RCC 7860 (cell line): ENCODE data around the gene TMEM69.
"Not testable (repeated sequence)": the region's sequence is repeated elsewhere in the genome, so short reads cannot be mapped to it uniquely, and the experiment has no call there.

Source experiments
- DNase-seq: peaks from one replicate; pipeline ENCODE4 v3.0.0-alpha.2; 2015; ENCODE audit warnings: low spot score
- FAIRE-seq: peaks from 2 replicates; lab custom pipeline; 2012; peaks lifted over from hg19 to GRCh38; lab: Jason Lieb, UNC

TMEM69 gene

DNA sequence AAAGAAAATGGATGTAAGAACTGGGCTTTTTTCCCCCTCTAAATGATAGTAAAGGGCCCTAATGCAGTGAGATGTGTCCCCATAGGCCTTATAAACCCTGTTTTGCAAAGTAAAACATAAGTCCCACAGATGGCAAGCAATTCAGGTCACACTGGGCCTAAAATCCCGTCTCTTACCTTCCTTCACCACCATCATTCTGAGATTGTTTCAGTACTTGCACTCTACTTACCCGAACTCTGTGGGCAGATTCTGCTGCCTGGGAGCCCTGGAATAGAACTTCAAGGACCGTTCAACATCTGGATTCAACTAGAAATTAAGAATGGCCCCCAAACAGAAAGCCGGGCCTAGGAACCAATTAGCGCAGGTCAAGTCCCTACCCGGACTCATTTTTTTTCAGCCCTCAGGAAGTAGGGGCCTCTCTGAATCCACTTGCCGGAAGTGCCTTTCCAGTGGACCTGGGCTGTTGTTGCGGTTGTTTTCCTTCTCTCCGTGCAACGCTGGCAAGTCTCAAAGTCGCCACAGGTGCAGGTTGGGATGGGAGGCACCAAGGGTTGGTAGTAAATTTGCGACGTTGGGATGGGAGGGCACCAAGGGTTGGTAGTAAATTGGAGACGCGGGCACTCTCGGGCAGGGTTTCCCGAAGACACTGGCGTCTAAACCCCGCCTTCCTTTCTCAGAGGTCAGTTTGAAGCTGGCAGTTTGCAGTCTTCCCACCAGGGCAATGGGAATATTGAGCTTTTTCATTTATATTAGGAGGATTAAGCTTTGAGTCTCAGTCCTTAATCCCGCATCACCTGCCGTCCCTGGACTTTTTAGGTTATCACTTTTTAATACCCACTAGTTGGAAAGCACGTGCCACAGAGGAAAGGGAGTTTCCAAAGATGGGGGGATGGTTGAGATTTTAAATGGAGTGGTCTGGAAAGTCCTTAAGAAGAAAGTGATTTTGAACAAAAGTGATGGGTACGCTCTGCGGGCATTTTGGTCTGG, at the start of gene TMEM69:
Gene TMEM69 (plus strand): TSS at position 428 of the 987 bp plus-strand sequence. CDS start 2,888 bp downstream, outside the sequence.
- DNase-seq (peak; percentile 80), FAIRE-seq (no peak)

GRCh38 chr1:45640293-45640692, 47.7 kb upstream of the TMEM69 start:
- FAIRE-seq (no peak), DNase-seq (no peak)

DNA sequence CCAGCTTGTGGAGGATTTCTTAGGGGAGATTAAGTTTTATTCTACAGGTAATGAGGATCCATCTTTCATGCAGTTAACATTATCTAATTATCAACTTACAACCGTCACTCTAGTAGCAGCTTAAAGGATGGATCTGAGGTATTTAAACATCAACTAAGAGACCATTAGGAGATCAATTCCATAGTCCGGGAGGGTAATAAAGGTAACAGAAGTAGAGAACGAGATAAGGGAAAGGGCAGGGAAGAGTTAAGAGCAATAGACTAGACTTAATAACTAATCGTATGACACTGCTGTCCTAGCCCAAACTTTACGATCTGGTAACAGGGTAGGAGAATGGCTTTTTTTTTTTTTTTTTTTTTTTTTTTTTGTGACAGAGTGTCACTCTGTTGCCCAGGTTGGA, 44.7 kb upstream of the TMEM69 start:
- DNase-seq: no peak
- FAIRE-seq: no peak

- DNase-seq (no peak), FAIRE-seq (no peak)
Observed at GRCh38 chr1:45643978-45644377, 44.0 kb upstream of the TMEM69 start.

DNA sequence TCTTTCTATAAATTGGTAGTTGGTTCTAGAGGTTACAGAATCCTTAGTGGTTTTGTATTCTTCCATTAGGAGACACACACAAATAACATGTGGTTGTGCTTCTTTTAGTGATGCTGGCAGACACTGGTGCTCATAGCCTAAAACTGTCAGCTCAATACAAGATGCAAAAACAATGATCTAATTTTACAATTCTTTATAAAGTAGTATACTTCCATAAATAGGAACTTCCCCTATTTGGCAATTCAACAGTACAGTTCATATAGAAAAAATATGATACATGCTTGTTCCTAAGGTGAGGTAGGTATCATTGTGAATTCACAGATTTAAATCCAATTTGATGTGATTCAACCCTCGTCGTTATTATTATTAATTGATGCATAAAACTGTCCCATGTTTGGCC, 43.3 kb upstream of the TMEM69 start:
- FAIRE-seq: no peak
- no peak for DNase-seq

GRCh38 chr1:45647248-45648021, 40.5 kb upstream of the TMEM69 start:
- DNase-seq: no peak

GRCh38 chr1:45654540-45655280, 33.3 kb upstream of the TMEM69 start:
- DNase-seq (no peak), FAIRE-seq (no peak)

More at GRCh38 chr1:45647248-45648021, 40.5 kb upstream of the TMEM69 start:
- FAIRE-seq: no peak

- FAIRE-seq: no peak
- DNase-seq: no peak
Observed at GRCh38 chr1:45656573-45657226, 31.3 kb upstream of the TMEM69 start.

DNA sequence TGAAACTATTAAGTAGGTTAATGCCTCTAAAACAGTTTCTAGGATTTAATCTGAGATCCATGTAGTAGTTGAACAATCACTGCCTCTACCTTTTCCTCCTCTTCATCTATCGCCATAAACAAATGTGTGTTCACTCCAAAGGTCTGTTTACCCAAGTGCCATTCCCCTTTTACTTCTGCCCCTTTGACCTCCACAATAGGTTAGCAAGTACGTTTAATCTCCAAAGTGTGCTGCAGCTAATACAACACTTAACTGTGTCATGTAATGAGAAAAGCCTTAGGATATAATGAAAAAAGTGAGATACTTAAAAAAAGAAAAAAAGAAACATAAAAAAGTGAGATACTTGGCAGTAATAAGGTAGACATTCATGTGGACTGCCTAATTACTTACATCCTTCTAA, 29.8 kb upstream of the TMEM69 start:
- DNase-seq (no peak), FAIRE-seq (no peak)

GRCh38 chr1:45659222-45659621, 28.8 kb upstream of the TMEM69 start:
- FAIRE-seq: no peak
- DNase-seq: no peak

- no peak for DNase-seq
- no peak for FAIRE-seq
Observed at GRCh38 chr1:45660336-45660735, 27.6 kb upstream of the TMEM69 start.

- FAIRE-seq (no peak), DNase-seq (no peak)
Observed at GRCh38 chr1:45666836-45667235, 21.1 kb upstream of the TMEM69 start.

- no peak for DNase-seq
- FAIRE-seq: no peak
Observed at GRCh38 chr1:45667321-45668111, 20.5 kb upstream of the TMEM69 start.

DNA sequence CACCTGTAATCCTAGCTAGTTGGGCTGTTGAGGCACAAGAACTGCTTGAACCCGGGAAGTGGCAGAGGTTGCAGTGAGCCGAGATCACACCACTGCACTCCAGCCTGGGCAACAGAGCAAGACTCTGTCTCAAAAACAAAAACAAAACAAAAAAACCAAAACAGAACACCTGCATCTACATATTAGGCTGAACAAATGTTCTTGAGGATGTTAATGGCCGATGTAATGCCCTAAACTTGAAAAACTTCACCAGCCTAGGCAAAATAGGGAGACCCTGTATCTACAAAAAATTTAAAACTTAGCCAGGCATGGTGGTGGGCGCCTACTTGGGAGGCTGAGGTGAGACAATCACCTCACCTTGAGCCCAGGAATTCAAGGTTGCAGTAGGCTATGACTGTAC, 19.5 kb upstream of the TMEM69 start:
- no peak for FAIRE-seq
- DNase-seq: no peak

- no peak for FAIRE-seq
- no peak for DNase-seq
Observed at GRCh38 chr1:45669379-45669778, 18.6 kb upstream of the TMEM69 start.

DNA sequence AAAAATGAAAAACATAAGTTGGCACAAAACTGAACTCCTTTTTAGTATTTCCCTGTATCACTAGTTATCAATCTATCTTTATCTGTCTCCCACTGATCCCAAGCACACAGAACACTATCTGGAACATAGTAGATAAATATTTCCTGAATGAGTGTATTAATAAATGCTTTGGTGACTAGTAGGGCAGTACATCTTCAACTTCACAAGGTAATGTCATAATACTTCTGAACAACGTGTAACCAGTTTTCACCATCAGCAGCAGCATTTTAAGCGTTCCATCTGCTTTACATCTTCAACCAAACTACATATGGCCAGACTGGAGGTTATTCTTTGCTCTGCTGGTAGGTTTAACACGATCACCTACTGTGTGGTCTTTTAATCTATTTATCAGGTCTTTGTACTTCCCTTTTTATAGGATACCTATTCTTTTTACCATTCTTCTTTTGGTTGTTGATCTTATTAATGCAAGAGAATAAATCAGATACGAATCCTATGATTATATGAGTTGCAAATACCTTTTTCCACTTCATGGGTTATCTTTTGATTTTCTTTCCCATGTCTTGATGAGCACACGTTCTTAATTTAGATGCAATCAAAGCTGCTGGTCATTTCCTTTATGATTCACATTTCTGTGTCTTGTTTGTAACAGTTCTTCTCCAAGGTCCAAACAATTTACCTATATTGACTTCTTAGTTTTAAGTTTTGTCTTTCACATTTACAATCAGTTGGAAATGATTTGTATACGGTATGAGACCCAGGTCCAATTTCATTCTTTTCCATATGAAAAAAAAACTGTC, 17.9 kb upstream of the TMEM69 start:
- DNase-seq (no peak), FAIRE-seq (no peak)

DNA sequence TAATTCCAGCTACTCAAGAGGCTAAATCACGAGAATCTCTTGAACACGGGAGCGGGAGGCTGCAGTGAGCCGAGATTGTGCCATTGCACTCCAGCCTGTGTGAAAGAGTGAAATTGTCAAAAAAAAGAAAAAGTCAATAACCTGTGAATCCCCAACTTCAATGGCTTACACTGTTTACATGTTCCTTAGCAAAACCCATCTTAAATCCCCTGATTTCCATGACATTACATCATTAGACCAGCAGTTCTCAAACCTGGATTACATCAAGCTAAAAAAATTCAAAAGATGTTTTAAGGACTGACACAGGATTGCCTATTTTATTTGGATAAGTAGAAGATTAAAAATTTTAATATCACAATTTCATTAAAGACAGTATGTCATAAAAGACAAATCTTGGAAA, 14.0 kb upstream of the TMEM69 start:
- no peak for DNase-seq
- no peak for FAIRE-seq

DNA sequence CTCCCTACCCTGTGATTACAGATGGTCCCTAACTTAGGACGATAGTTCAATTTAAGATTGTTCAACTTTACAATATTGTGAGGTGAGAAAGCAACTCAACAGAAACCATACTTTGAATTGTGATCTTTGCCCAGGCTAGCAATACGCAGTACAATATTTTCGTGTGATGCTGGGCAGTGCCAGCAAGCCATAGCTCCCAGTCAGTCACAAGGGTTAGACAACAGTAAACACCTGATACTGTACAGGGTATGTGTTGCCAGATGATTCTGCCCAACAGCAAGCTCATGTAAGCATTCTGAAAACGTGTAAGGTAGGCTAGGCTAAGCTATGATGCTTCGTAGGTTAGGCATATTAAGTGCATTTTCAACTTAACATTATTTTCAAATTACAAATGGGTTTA, 13.5 kb upstream of the TMEM69 start:
- no peak for DNase-seq
- FAIRE-seq: no peak

GRCh38 chr1:45676553-45676952, 11.4 kb upstream of the TMEM69 start:
- not testable (repeated sequence) for FAIRE-seq

More at GRCh38 chr1:45676553-45676952, 11.4 kb upstream of the TMEM69 start:
- not testable (repeated sequence) for DNase-seq
